ENCODE measurements around the gene KCNMB1.

DNA sequence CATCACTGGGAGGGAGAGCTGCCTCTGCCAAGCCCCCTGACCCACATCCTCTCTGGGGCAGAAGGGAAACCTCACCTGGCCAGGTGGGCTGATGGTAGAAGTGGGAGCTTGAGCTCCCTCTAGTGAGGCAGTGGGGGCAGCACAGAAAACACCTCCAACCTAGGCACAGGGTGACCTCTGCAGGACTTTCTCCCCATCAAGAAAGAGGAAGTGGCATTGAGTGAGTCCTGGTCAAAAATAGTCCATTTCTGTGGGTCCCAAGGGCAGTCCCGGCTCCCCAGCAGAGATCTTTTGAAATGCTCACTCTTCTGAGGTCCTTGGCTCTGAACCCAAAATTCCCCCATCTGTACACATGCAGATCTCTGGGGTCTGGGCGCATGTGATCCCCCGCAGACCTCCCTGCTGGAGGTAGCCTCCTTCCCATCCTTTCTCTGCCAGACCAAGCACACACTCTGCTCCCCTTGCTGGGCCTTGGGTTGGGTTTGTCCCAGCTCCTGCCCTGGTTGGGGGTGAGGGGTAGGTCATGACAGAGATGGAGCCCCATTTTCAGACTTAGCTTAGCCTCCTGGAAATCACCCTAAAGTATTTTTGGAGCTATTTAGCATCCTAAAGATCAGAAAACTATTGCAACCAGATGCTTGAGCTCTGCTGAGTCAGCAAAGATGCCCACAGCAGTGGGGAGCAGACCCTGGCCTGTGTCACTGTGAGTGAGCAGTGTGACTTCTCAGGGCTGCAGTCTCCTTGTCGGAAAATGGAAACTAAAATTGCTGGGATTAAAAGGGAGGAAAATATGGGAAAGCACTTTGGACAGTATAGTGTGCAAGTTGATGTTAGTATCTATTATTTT, 50.0 kb downstream of the KCNMB1 start:
- no peak for TF ChIP-seq POLR2A (IDR thresholded peaks at IDR 0.05)
- TF ChIP-seq, protein P1, sequence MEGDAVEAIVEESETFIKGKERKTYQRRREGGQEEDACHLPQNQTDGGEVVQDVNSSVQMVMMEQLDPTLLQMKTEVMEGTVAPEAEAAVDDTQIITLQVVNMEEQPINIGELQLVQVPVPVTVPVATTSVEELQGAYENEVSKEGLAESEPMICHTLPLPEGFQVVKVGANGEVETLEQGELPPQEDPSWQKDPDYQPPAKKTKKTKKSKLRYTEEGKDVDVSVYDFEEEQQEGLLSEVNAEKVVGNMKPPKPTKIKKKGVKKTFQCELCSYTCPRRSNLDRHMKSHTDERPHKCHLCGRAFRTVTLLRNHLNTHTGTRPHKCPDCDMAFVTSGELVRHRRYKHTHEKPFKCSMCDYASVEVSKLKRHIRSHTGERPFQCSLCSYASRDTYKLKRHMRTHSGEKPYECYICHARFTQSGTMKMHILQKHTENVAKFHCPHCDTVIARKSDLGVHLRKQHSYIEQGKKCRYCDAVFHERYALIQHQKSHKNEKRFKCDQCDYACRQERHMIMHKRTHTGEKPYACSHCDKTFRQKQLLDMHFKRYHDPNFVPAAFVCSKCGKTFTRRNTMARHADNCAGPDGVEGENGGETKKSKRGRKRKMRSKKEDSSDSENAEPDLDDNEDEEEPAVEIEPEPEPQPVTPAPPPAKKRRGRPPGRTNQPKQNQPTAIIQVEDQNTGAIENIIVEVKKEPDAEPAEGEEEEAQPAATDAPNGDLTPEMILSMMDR (IDR thresholded peaks at IDR 0.05) = peak in 11 of 12 donors; percentile 25 to 58 (median 41)
